ENCODE measurements around the gene IGHMBP2. TPM values are rescaled to one million over a fixed set of nuclear protein-coding genes. Genes with fewer than 3 reads are reported as not detected.

The IGHMBP2 gene
- total RNA-seq, 2 experiments from 2014 or later = 29.7 to 32.8 TPM

- no peak for DNase-seq
- no peak for ATAC-seq (ENCODE audit: low read depth)
- peaks cover 16% of the 10 kb centered on the region for H3K9me3 Mint-ChIP-seq
- no peak overlapping the region for H3K27ac Mint-ChIP-seq
- POLR2A ChIA-PET = no interaction called here
- H3K4me3 Mint-ChIP-seq = no peak overlapping the region
- H3K4me1 Mint-ChIP-seq = peaks cover 6% of the 10 kb centered on the region
- H3K27me3 Mint-ChIP-seq = no peaks in the 10 kb centered on the region
- peaks cover 56% of the 10 kb centered on the region for H3K36me3 Mint-ChIP-seq
These were observed 23.8 kb downstream of the IGHMBP2 start for GRCh38 chr11:68927280-68928135.

GRCh38 chr11:68928136-68928880 is 24.6 kb downstream of the IGHMBP2 start:
- peaks cover 51% of the 10 kb centered on the region for H3K36me3 Mint-ChIP-seq
- H3K9me3 Mint-ChIP-seq = peaks cover 15% of the 10 kb centered on the region
- no peaks in the 10 kb centered on the region for H3K27me3 Mint-ChIP-seq
- DNase-seq (no peak), ATAC-seq (ENCODE audit: low read depth) (no peak)
- H3K4me3 Mint-ChIP-seq = no peak overlapping the region
- POLR2A ChIA-PET = no interaction called here
- peaks cover 6% of the 10 kb centered on the region for H3K4me1 Mint-ChIP-seq
- H3K27ac Mint-ChIP-seq = no peak overlapping the region

DNA sequence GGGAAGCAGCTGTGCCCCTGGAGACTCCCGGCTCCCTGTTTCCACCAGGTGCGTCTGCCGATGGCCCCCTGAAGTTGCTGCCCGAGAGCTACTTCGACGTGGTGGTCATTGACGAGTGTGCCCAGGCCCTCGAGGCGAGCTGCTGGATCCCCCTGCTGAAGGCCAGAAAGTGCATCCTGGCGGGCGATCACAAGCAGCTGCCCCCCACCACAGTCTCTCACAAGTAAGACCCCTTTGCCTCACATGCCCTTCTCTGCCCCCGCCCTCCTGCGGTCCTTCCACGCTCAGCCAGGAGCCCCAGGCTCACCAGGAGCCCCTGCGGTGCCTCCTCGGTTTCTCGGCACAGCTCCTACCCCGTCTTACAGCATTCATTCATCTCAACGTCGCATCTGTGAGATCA is 25.4 kb downstream of the IGHMBP2 start:
- DNase-seq (no peak), ATAC-seq (ENCODE audit: low read depth) (no peak)
- Mint-ChIP-seq H3K27me3 (no peaks in the 10 kb centered on the region), H3K9me3 (peaks cover 14% of the 10 kb centered on the region), H3K36me3 (peaks cover 43% of the 10 kb centered on the region), H3K27ac (no peak overlapping the region), H3K4me1 (peaks cover 6% of the 10 kb centered on the region), H3K4me3 (no peak overlapping the region)
- POLR2A ChIA-PET = no interaction called here

DNA sequence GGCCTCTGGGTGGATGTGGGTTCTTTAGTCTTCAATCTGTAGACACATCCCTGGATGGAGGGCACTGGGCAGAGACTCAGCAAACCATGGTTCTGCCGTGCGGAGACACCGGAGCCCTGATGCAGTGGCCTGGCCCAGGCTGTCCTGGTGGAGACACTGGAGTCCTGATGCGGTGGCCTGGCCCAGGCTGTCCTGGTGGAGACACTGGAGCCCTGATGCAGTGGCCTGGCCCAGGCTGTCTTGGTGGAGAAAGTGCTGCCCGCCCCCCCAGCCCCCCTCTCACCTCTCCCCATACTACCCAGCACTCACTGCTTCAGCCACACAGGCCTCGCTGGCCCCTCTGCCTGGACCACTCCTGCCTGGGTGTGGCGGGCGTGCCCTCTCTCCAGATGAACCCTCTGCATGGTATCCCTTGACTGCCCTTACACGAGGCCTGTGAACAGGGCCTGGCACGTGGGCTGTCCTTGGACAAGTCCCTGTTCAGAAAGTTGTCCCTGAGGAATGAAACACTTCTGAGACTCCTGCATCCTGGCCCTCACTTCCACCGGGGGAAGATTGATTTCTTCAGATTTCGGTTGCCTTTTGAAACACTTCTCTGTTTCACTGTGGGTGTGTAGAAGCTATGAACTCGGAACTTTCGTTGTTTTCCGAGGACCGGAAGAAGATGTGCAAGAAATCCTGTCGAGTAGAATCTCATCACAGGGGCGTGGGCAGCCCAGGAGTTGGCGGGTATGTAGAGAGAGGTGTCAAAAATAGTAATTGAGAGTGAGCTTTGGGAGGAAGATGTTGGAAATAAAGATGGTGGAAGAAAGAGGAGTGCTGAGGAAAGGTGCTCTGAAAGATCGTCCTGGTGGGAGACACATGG is 26.2 kb downstream of the IGHMBP2 start:
- Mint-ChIP-seq H3K9me3 (peaks cover 10% of the 10 kb centered on the region), H3K27ac (no peak overlapping the region), H3K27me3 (no peaks in the 10 kb centered on the region), H3K4me3 (no peak overlapping the region), H3K36me3 (peaks cover 35% of the 10 kb centered on the region), H3K4me1 (peaks cover 6% of the 10 kb centered on the region)
- DNase-seq (no peak), ATAC-seq (ENCODE audit: low read depth) (no peak)
- POLR2A ChIA-PET = no interaction called here

- peaks cover 2% of the 10 kb centered on the region for H3K9me3 Mint-ChIP-seq
- DNase-seq = no peak
- H3K27me3 Mint-ChIP-seq = no peaks in the 10 kb centered on the region
- peaks cover 24% of the 10 kb centered on the region for H3K36me3 Mint-ChIP-seq
- ATAC-seq (ENCODE audit: low read depth) = no peak
- no peak overlapping the region for H3K4me3 Mint-ChIP-seq
- no peak overlapping the region for H3K27ac Mint-ChIP-seq
- peaks cover 6% of the 10 kb centered on the region for H3K4me1 Mint-ChIP-seq
- POLR2A ChIA-PET = no interaction called here
These were observed 27.5 kb downstream of the IGHMBP2 start for GRCh38 chr11:68930991-68931855.

DNA sequence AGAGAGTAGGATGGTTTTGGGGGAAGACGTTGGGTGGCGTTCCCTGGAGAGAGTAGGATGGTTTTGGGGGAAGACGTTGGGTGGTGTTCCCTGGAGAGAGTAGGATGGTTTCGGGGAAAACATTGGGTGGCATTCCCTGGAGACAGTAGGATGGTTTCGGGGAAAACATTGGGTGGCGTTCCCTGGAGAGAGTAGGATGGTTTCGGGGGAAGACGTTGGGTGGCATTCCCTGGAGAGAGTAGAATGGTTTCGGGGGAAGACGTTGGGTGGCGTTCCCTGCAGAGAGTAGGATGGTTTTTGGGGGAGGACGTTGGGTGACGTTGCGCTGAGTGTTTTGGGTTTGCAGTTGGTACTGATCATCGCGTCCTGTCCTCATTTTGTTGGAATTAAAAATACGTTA is 28.2 kb downstream of the IGHMBP2 start:
- Mint-ChIP-seq H3K36me3 (peaks cover 18% of the 10 kb centered on the region), H3K4me1 (peaks cover 6% of the 10 kb centered on the region), H3K27ac (no peak overlapping the region), H3K27me3 (no peaks in the 10 kb centered on the region), H3K4me3 (no peak overlapping the region), H3K9me3 (peaks cover 2% of the 10 kb centered on the region)
- no peak for DNase-seq
- no peak for ATAC-seq (ENCODE audit: low read depth)
- POLR2A ChIA-PET = no interaction called here

- H3K27ac Mint-ChIP-seq = no peak overlapping the region
- DNase-seq (no peak), ATAC-seq (ENCODE audit: low read depth) (no peak)
- H3K36me3 Mint-ChIP-seq = peaks cover 14% of the 10 kb centered on the region
- no peaks in the 10 kb centered on the region for H3K27me3 Mint-ChIP-seq
- H3K4me1 Mint-ChIP-seq = peaks cover 6% of the 10 kb centered on the region
- no peaks in the 10 kb centered on the region for H3K9me3 Mint-ChIP-seq
- no peak overlapping the region for H3K4me3 Mint-ChIP-seq
- POLR2A ChIA-PET = no interaction called here
These were observed 28.7 kb downstream of the IGHMBP2 start for GRCh38 chr11:68932358-68932757.

GRCh38 chr11:68932933-68933577 is 29.4 kb downstream of the IGHMBP2 start:
- no peak overlapping the region for H3K4me3 Mint-ChIP-seq
- peaks cover 12% of the 10 kb centered on the region for H3K36me3 Mint-ChIP-seq
- peaks cover 4% of the 10 kb centered on the region for H3K4me1 Mint-ChIP-seq
- ATAC-seq (ENCODE audit: low read depth) = no peak
- no peaks in the 10 kb centered on the region for H3K9me3 Mint-ChIP-seq
- POLR2A ChIA-PET = no interaction called here
- no peak overlapping the region for H3K27ac Mint-ChIP-seq
- no peak for DNase-seq
- H3K27me3 Mint-ChIP-seq = no peaks in the 10 kb centered on the region

GRCh38 chr11:68933605-68934320 is 30.1 kb downstream of the IGHMBP2 start:
- Mint-ChIP-seq H3K9me3 (no peaks in the 10 kb centered on the region), H3K27me3 (no peaks in the 10 kb centered on the region), H3K4me1 (no peaks in the 10 kb centered on the region), H3K27ac (no peak overlapping the region), H3K36me3 (peaks cover 10% of the 10 kb centered on the region), H3K4me3 (no peak overlapping the region)
- POLR2A ChIA-PET = no interaction called here
- ATAC-seq (ENCODE audit: low read depth) (no peak), DNase-seq (no peak)

- Mint-ChIP-seq H3K4me1 (no peaks in the 10 kb centered on the region), H3K4me3 (no peak overlapping the region), H3K27me3 (no peaks in the 10 kb centered on the region), H3K27ac (no peak overlapping the region), H3K36me3 (peaks cover 9% of the 10 kb centered on the region), H3K9me3 (no peaks in the 10 kb centered on the region)
- ATAC-seq (ENCODE audit: low read depth) (no peak), DNase-seq (no peak)
- POLR2A ChIA-PET = no interaction called here
These were observed 30.6 kb downstream of the IGHMBP2 start for GRCh38 chr11:68934321-68934645.

GRCh38 chr11:68934666-68935065 is 31.0 kb downstream of the IGHMBP2 start:
- peaks cover 7% of the 10 kb centered on the region for H3K36me3 Mint-ChIP-seq
- POLR2A ChIA-PET = no interaction called here
- no peak for ATAC-seq (ENCODE audit: low read depth)
- no peak overlapping the region for H3K27ac Mint-ChIP-seq
- H3K4me3 Mint-ChIP-seq = no peak overlapping the region
- H3K9me3 Mint-ChIP-seq = no peaks in the 10 kb centered on the region
- H3K4me1 Mint-ChIP-seq = no peaks in the 10 kb centered on the region
- no peak for DNase-seq
- H3K27me3 Mint-ChIP-seq = no peaks in the 10 kb centered on the region

DNA sequence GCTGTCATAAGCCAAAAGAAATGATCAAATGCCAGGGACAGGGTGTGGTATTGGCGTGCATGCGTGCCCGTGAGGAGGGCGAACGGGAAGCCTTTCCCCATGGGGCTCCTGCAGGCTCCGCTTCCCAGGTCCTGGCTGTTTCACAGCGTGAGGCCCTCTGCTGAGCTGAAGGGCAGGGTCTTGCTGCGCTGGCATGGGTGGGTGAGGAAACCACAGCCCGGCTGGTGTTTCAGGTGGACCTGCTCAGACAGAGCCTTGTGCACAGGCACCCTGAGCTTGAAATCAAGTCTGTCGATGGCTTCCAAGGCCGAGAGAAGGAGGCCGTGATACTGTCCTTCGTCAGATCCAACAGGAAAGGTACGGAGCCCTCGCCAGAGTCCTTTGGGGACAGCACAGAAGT is 31.4 kb downstream of the IGHMBP2 start:
- Mint-ChIP-seq H3K4me3 (no peak overlapping the region), H3K9me3 (no peaks in the 10 kb centered on the region), H3K4me1 (no peaks in the 10 kb centered on the region), H3K36me3 (peaks cover 7% of the 10 kb centered on the region), H3K27ac (no peak overlapping the region), H3K27me3 (no peaks in the 10 kb centered on the region)
- POLR2A ChIA-PET = no interaction called here
- DNase-seq = no peak
- ATAC-seq (ENCODE audit: low read depth) = no peak
